ENCODE data around the gene LAPTM5.

GRCh38 chr1:30700528-30701257 lies 56.9 kb downstream of the LAPTM5 start:
- TF ChIP-seq CTCF (IDR thresholded peaks at IDR 0.05 in 4 of 5, conservative IDR thresholded peaks at IDR 0.05 in 1 of 5) (no peak), POLR2A (IDR thresholded peaks at IDR 0.05) (no peak)

Data from gastrocnemius medialis (tissue), 4 donors.